ENCODE measurements around the gene GKAP1. TPM values are rescaled to one million over a fixed set of nuclear protein-coding genes. Genes with fewer than 3 reads are reported as not detected.

The GKAP1 gene
- total RNA-seq, 2 experiments from 2014 or later: 7.3 to 9.5 TPM

DNA sequence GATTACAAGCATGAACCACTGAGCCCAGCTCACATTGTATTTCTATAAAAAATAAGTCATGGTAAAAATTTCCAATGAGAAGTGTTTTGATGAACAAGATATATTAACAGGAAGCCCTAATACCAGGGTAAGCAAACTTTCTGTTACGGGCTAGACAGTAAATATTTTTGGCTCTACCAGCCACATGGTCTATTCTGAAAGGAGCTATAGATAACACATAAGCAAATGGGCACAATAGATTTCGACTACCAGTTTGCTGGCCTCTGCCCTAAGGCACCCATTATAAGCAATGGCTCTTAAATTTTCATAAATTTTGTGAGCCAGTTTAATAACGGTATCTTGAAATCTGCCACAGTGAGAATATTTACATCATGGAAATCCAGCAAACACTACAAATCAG, 118.0 kb downstream of the GKAP1 start:
- Histone ChIP-seq H3K4me3 (ENCODE audit: low read length) (no peak overlapping the region), H3K27me3 (ENCODE audit: control insufficient read depth in 1 of 2, insufficient read depth in 2 of 2, low read length in 2 of 2) (no peaks in the 10 kb centered on the region), H3K9me3 (ENCODE audit: control insufficient read depth in 1 of 2, insufficient read depth in 1 of 2, low read length in 2 of 2) (no peaks in the 10 kb centered on the region), H3K36me3 (ENCODE audit: insufficient read depth, low read length) (no peaks in the 10 kb centered on the region), H3K4me1 (ENCODE audit: insufficient read depth, low read length) (peaks cover 50% of the 10 kb centered on the region), H3K27ac (ENCODE audit: low read depth in 1 of 2, low read length in 2 of 2) (no peak overlapping the region)
- ChIA-PET CTCF (interaction anchor here (1.7 kb wide), 1 partner anchor 9 kb away, joined by 3 read pairs; no protein-coding TSS in a partner anchor), POLR2A (interaction anchor here (1.6 kb wide), 1 partner anchor 9 kb away, joined by 5 read pairs; the partner anchor contains the start of gene UBQLN1)
- Mint-ChIP-seq H3K36me3 (ENCODE audit: low read depth) (peaks cover 17% of the 10 kb centered on the region), H3K27me3 (no peaks in the 10 kb centered on the region), H3K4me1 (ENCODE audit: low read depth) (peaks cover 83% of the 10 kb centered on the region), H3K4me3 (peak overlapping the region; percentile 3), H3K9me3 (no peaks in the 10 kb centered on the region), H3K27ac (peak overlapping the region; percentile 31)
- no peak for TF ChIP-seq CTCF (IDR thresholded peaks at IDR 0.05)
- intact Hi-C loops (cut with DNase I, micrococcal nuclease): loop anchor here in 1 of 2 experiments (10.0 kb wide), 2 partner anchors 115 to 285 kb away; partner anchors contain the start of genes GKAP1, HNRNPK and RMI1
- DNase-seq: no peak
- no peak for ATAC-seq (ENCODE audit: poor library complexity)

- ChIA-PET CTCF (interaction anchor here (0.7 to 1.7 kb wide), 2 partner anchors 9 to 100 kb away, joined by 3 read pairs; no protein-coding TSS in a partner anchor), POLR2A (interaction anchor here (1.6 kb wide), 1 partner anchor 9 kb away, joined by 5 read pairs; the partner anchor contains the start of gene UBQLN1)
- Histone ChIP-seq H3K4me3 (ENCODE audit: low read length) (no peak overlapping the region), H3K36me3 (ENCODE audit: insufficient read depth, low read length) (no peaks in the 10 kb centered on the region), H3K9me3 (ENCODE audit: control insufficient read depth in 1 of 2, insufficient read depth in 1 of 2, low read length in 2 of 2) (no peaks in the 10 kb centered on the region), H3K27me3 (ENCODE audit: control insufficient read depth in 1 of 2, insufficient read depth in 2 of 2, low read length in 2 of 2) (no peaks in the 10 kb centered on the region), H3K27ac (ENCODE audit: low read depth in 1 of 2, low read length in 2 of 2) (no peak overlapping the region), H3K4me1 (ENCODE audit: insufficient read depth, low read length) (peaks cover 46% of the 10 kb centered on the region)
- Mint-ChIP-seq H3K27ac (peak overlapping the region; percentile 39), H3K27me3 (no peaks in the 10 kb centered on the region), H3K9me3 (no peaks in the 10 kb centered on the region), H3K4me1 (ENCODE audit: low read depth) (peaks cover 84% of the 10 kb centered on the region), H3K4me3 (peak overlapping the region; percentile 40), H3K36me3 (ENCODE audit: low read depth) (peaks cover 17% of the 10 kb centered on the region)
- ATAC-seq (ENCODE audit: poor library complexity): no peak
- intact Hi-C loops (cut with DNase I, micrococcal nuclease): no loop called here
- DNase-seq: no peak
- no peak for TF ChIP-seq CTCF (IDR thresholded peaks at IDR 0.05)
Observed at GRCh38 chr9:83698976-83699585, 118.5 kb downstream of the GKAP1 start.

- Histone ChIP-seq H3K27ac (ENCODE audit: low read depth in 1 of 2, low read length in 2 of 2) (no peak overlapping the region), H3K27me3 (ENCODE audit: control insufficient read depth in 1 of 2, insufficient read depth in 2 of 2, low read length in 2 of 2) (no peaks in the 10 kb centered on the region), H3K9me3 (ENCODE audit: control insufficient read depth in 1 of 2, insufficient read depth in 1 of 2, low read length in 2 of 2) (no peaks in the 10 kb centered on the region), H3K4me1 (ENCODE audit: insufficient read depth, low read length) (peaks cover 28% of the 10 kb centered on the region), H3K36me3 (ENCODE audit: insufficient read depth, low read length) (peaks cover 3% of the 10 kb centered on the region), H3K4me3 (ENCODE audit: low read length) (no peak overlapping the region)
- Mint-ChIP-seq H3K27me3 (no peaks in the 10 kb centered on the region), H3K4me3 (peak overlapping the region; percentile 27), H3K27ac (peak overlapping the region; percentile 16), H3K4me1 (ENCODE audit: low read depth) (peaks cover 92% of the 10 kb centered on the region), H3K36me3 (ENCODE audit: low read depth) (peaks cover 12% of the 10 kb centered on the region), H3K9me3 (no peaks in the 10 kb centered on the region)
- ATAC-seq (ENCODE audit: poor library complexity) (no peak), DNase-seq (no peak)
- intact Hi-C loops (cut with DNase I, micrococcal nuclease): no loop called here
- TF ChIP-seq CTCF (IDR thresholded peaks at IDR 0.05): no peak
- POLR2A ChIA-PET: interaction anchor here (0.9 to 2.5 kb wide), 2 partner anchors 16 to 69 kb away, joined by 3 to 12 read pairs; partner anchors contain the start of genes IDNK and UBQLN1
- CTCF ChIA-PET: no interaction called here
Observed at GRCh38 chr9:83691492-83691891, 126.1 kb downstream of the GKAP1 start.

Other genes starting within 250 kb of the GKAP1 start
- gene IDNK, start 194.6 kb downstream of the GKAP1 start, total RNA-seq: 1 to 10 TPM; 5.4 to 5.6 TPM
- 100 to 1,000 TPM; 178 to 185 TPM for gene UBQLN1, start 109.8 kb downstream of the GKAP1 start, total RNA-seq
- 1 to 10 TPM; 3.6 to 5.1 TPM for gene KIF27, start 103.7 kb upstream of the GKAP1 start, total RNA-seq
- 100 to 1,000 TPM; 656 to 688 TPM for gene HNRNPK, start 162.4 kb upstream of the GKAP1 start, total RNA-seq
- gene RMI1, start 163.0 kb upstream of the GKAP1 start, total RNA-seq: 1 to 10 TPM in 1 of 2 experiments, under 1 TPM in 1; 0.66 to 1.2 TPM

Measured in CD4-positive, alpha-beta T cell (primary cell).